Measurements from ENCODE around the gene PI3.

Gene PI3

GRCh38 chr20:45211569-45212474 is 37.1 kb downstream of the PI3 start:
- no peak overlapping the region for H3K4me3 ChIP-seq (ENCODE audit: low read length)
- no peak for TF ChIP-seq CTCF (conservative IDR thresholded peaks at IDR 0.05; ENCODE audit: low read depth, low read length)
- no peak for DNase-seq (ENCODE audit: low read depth)

GRCh38 chr20:45212836-45213235 is 38.1 kb downstream of the PI3 start:
- no peak overlapping the region for H3K4me3 ChIP-seq (ENCODE audit: low read length)
- no peak for TF ChIP-seq CTCF (conservative IDR thresholded peaks at IDR 0.05; ENCODE audit: low read depth, low read length)
- no peak for DNase-seq (ENCODE audit: low read depth)

- no peak overlapping the region for H3K4me3 ChIP-seq (ENCODE audit: low read length)
- peak; percentile 3 for DNase-seq (ENCODE audit: low read depth)
- no peak for TF ChIP-seq CTCF (conservative IDR thresholded peaks at IDR 0.05; ENCODE audit: low read depth, low read length)
Measured at GRCh38 chr20:45218124-45218523, 43.4 kb downstream of the PI3 start.

- TF ChIP-seq CTCF (conservative IDR thresholded peaks at IDR 0.05; ENCODE audit: low read depth, low read length) = no peak
- DNase-seq (ENCODE audit: low read depth) = no peak
- no peak overlapping the region for H3K4me3 ChIP-seq (ENCODE audit: low read length)
Measured at GRCh38 chr20:45218636-45219035, 43.9 kb downstream of the PI3 start.

- TF ChIP-seq CTCF (conservative IDR thresholded peaks at IDR 0.05; ENCODE audit: low read depth, low read length) = no peak
Measured at GRCh38 chr20:45221076-45221475, 46.4 kb downstream of the PI3 start, which contains the start of gene SEMG2. Gene SEMG2 (plus strand): TSS chr20:45221373. CDS start chr20:45221390, 17 bp downstream.

GRCh38 chr20:45223136-45223535 is 48.4 kb downstream of the PI3 start:
- no peak for TF ChIP-seq CTCF (conservative IDR thresholded peaks at IDR 0.05; ENCODE audit: low read depth, low read length)
- H3K4me3 ChIP-seq (ENCODE audit: low read length) = no peak overlapping the region
- DNase-seq (ENCODE audit: low read depth) = no peak

More at GRCh38 chr20:45221076-45221475, 46.4 kb downstream of the PI3 start, which contains the start of gene SEMG2:
- no peak within 1 kb of the TSS for H3K4me3 ChIP-seq (ENCODE audit: low read length)
- DNase-seq (ENCODE audit: low read depth) = no peak
